HG02885 (cell line): ENCODE results near the gene DBNL.

Experiments
- ATAC-seq: cut with Tn5 transposase; IDR thresholded peaks from one replicate; pipeline ENCODE4 v1.9.1; 2021; ENCODE audit warnings: mild to moderate bottlenecking; ENCODE audit not compliant: unreplicated experiment, poor library complexity

DBNL gene

GRCh38 chr7:44106311-44107065 lies 62.0 kb downstream of the DBNL start:
- ATAC-seq, result no peak

GRCh38 chr7:44107116-44107960 lies 62.8 kb downstream of the DBNL start:
- ATAC-seq, result no peak

- ATAC-seq, result no peak
Observed at GRCh38 chr7:44107961-44108767, 63.7 kb downstream of the DBNL start.

GRCh38 chr7:44108768-44109750 lies 64.6 kb downstream of the DBNL start:
- ATAC-seq, result no peak

- ATAC-seq, result no peak
Observed at GRCh38 chr7:44109991-44110390, 65.5 kb downstream of the DBNL start.

GRCh38 chr7:44110719-44111635 lies 66.5 kb downstream of the DBNL start:
- ATAC-seq, result no peak
